ENCODE measurements around the gene ANGPTL2. TPM values are rescaled to one million over a fixed set of nuclear protein-coding genes. Genes with fewer than 3 reads are reported as not detected.

Gene ANGPTL2
- polyA plus RNA-seq, 1 of the 3 experiments (the other 2 are of a cell fraction) = 12.3 TPM

- TF ChIP-seq USF2 (IDR thresholded peaks at IDR 0.05; ENCODE audit: borderline replicate concordance, low read depth, low read length) (no peak), RCOR1 (IDR thresholded peaks at IDR 0.05; ENCODE audit: low read length) (no peak), FOSL2 (IDR thresholded peaks at IDR 0.05; ENCODE audit: borderline replicate concordance, low read depth) (no peak), FOXJ3 (CRISPR knock-in tag; IDR thresholded peaks at IDR 0.05) (no peak), ELF1 (IDR thresholded peaks at IDR 0.05) (no peak), CTCF (IDR thresholded peaks at IDR 0.05) (no peak), EP300 (IDR thresholded peaks at IDR 0.05; ENCODE audit: borderline replicate concordance in 1 of 2, low read depth in 1 of 2, low read length in 1 of 2) (no peak)
Observed at GRCh38 chr9:127053057-127053821, 69.2 kb downstream of the ANGPTL2 start (continued).

- ChIA-PET POLR2A (no interaction called here), CTCF (interaction anchor here (1.6 to 2.0 kb wide), 2 partner anchors 112 to 147 kb away, joined by 5 to 6 read pairs; no protein-coding TSS in a partner anchor)
- no peaks in the 10 kb centered on the region for H3K9me2 ChIP-seq
- no peak overlapping the region for H3K9ac ChIP-seq
- H3F3A ChIP-seq (replicated peaks; ENCODE audit: insufficient read depth) = no peaks in the 10 kb centered on the region
- no peak overlapping the region for H3K4me3 ChIP-seq (ENCODE audit: low read depth in 2 of 2, low read length in 1 of 2)
- DNase-seq = no peak
- peaks cover 2 to 13% of the 10 kb centered on the region in 2 experiments; a peak in 2 of 4 replicates for H3K4me1 ChIP-seq (ENCODE audit: control insufficient read depth in 1 of 2, insufficient read depth in 2 of 2, low read depth in 1 of 2, low read length in 1 of 2)
- no peaks in the 10 kb centered on the region for H3K9me3 ChIP-seq
- no peaks in the 10 kb centered on the region for H4K20me1 ChIP-seq (ENCODE audit: insufficient read depth)
- H3K79me2 ChIP-seq (ENCODE audit: insufficient read depth) = no peaks in the 10 kb centered on the region
- 91% methylated on average over 8 of the region's 8 CpGs for WGBS (ENCODE audit: low lambda C conversion rate)
- H3K4me2 ChIP-seq = no peak overlapping the region
- H3K27me3 ChIP-seq (ENCODE audit: insufficient read depth) = no peaks in the 10 kb centered on the region
- no peak overlapping the region for H3K27ac ChIP-seq (ENCODE audit: low read depth in 2 of 2, low read length in 1 of 2)
- no peak overlapping the region for H2AFZ ChIP-seq (ENCODE audit: low read depth)
- no peaks in the 10 kb centered on the region for H3K36me3 ChIP-seq (replicated peaks in 1 of 2; ENCODE audit: control insufficient read depth in 1 of 2, insufficient read depth in 2 of 2, low read length in 1 of 2)
- no peak for TF ChIP-seq ZBTB33 (IDR thresholded peaks at IDR 0.05; ENCODE audit: borderline replicate concordance, low read depth)
- TF ChIP-seq TCF12 (IDR thresholded peaks at IDR 0.05) = no peak
- no peak for TF ChIP-seq CTCF (IDR thresholded peaks at IDR 0.05)
- no peak for TF ChIP-seq USF2 (IDR thresholded peaks at IDR 0.05; ENCODE audit: borderline replicate concordance, low read depth, low read length)
- no peak for TF ChIP-seq MEF2A (IDR thresholded peaks at IDR 0.05; ENCODE audit: borderline replicate concordance, low read depth)
- TF ChIP-seq PBX3 (IDR thresholded peaks at IDR 0.05) = no peak
- no peak for TF ChIP-seq SIN3A (IDR thresholded peaks at IDR 0.05; ENCODE audit: borderline replicate concordance, low read depth, low read length)
- no peak for TF ChIP-seq JUND (IDR thresholded peaks at IDR 0.05)
- no peak for TF ChIP-seq NFIC (IDR thresholded peaks at IDR 0.05; ENCODE audit: borderline replicate concordance)
- no peak for TF ChIP-seq FOSL2 (IDR thresholded peaks at IDR 0.05; ENCODE audit: borderline replicate concordance, low read depth)
- TF ChIP-seq GATA2 (CRISPR knock-in tag; IDR thresholded peaks at IDR 0.05) = no peak
- TF ChIP-seq RCOR1 (IDR thresholded peaks at IDR 0.05; ENCODE audit: low read length) = no peak
- no peak for TF ChIP-seq SMC3 (IDR thresholded peaks at IDR 0.05; ENCODE audit: low read depth, low read length)
- no peak for TF ChIP-seq TAF1 (IDR thresholded peaks at IDR 0.05; ENCODE audit: borderline replicate concordance, low read depth, low read length)
- TF ChIP-seq ELF1 (IDR thresholded peaks at IDR 0.05) = no peak
- TF ChIP-seq TEAD4 (IDR thresholded peaks at IDR 0.05; ENCODE audit: borderline replicate concordance, insufficient read depth) = no peak
Observed at GRCh38 chr9:127051881-127052595, 70.4 kb downstream of the ANGPTL2 start.

Measured in SK-N-SH (cell line).